NCI-H2196 (cell line): ENCODE data around the gene CCDC149.

Source experiments
- DNase-seq: peaks from one replicate; lab custom pipeline; 2025; ENCODE audit not compliant: unreplicated experiment; lab: John Stamatoyannopoulos, UW

Gene CCDC149

DNA sequence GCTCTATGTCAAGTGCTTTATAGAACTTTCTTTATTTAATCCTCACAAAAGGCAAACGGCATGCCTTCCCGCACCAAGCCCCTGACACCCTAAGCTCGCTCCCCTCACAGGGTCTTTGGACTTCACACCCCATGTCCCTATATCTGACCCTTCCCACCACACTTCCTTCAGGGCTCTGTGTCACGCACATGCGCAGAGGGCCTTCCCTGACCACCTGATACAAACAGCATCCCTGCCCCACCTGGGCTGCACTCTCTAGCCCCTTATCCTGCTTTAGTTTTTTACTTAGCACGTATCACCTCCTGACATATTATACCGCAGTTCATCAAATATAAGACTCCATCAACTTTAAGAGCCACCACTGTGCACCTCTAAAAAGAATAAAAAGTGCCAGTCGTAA lies 67.7 kb downstream of the CCDC149 start:
- DNase-seq: no peak

DNA sequence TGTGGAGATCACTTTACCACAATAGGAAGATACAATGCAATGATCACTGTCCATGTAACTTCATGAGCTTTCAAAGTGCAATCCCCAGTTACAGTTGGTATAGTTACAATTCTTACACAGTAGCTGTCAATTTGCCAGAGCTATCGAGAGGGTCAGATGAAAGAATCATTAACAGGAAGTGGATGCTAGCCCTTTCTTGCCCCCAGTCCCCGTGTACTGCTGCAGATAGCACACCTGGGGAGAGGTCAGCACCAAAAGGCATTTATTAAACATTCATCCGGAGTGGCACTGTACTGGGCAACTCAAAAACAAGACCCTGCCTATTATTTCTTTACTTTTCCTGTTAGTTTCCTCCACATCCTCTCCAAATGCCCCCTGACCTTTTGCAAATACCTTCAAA lies 69.7 kb downstream of the CCDC149 start:
- no peak for DNase-seq

DNA sequence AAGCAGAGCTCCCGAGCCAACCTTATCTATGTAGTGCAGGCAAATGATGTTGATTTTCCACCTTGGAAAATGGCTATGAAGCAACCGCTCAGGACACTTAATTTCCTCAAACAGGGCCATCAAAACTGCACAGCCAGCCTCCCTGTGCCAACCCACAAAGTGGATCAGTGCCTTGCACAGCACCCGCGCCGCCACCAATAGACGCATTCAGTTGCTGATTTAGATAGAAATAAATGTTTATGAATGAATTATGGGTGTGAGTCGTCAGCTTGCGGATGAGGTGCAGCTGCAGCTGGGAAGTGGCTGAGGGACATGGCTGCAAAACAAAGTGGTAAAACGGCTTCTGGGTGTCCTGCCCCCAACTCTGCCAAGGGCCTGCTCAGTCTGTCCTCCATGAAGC lies 70.5 kb downstream of the CCDC149 start:
- DNase-seq: no peak

- peak; percentile 24 for DNase-seq
Observed at GRCh38 chr4:24840826-24841543, 71.9 kb downstream of the CCDC149 start.

GRCh38 chr4:24840362-24840761 lies 72.5 kb downstream of the CCDC149 start:
- no peak for DNase-seq

DNA sequence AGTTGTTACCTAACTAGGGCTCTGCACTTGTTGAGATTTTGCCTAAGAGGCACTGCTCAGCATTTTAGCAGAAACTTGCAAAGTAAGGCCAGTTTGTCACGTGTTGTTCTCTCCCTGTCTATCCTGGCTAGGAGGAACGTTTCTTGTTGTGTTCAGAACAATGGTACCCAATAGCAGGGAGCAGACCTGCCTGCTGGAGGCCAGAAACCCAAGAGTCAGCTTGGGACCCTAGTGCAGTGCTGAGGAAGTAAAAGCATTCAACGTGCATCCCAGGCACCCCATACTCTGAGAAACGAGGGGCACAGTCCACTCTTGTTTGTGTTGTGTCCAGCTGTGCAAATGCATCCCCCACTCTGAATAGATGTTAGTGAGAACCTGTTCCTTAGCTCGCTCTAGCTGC lies 75.1 kb downstream of the CCDC149 start:
- no peak for DNase-seq

DNA sequence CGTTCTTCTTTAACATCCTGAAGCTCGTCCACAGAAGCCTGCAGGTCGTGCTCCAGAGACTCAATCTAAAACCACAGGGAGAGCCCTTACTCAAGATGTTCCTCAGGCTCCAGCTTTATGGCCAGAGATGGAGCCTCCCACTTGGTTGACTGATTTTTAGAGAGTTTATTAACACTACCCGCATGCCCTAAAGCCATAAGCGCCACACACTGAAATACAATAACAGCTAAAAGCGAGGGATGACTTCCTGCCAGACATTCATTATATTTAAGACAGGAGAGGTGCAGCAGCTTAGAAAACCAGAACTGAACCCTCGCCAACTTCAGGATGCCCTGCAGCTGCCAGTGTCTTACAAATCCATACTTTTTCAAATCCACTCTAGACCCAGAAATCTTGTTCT lies 75.5 kb downstream of the CCDC149 start:
- no peak for DNase-seq

DNA sequence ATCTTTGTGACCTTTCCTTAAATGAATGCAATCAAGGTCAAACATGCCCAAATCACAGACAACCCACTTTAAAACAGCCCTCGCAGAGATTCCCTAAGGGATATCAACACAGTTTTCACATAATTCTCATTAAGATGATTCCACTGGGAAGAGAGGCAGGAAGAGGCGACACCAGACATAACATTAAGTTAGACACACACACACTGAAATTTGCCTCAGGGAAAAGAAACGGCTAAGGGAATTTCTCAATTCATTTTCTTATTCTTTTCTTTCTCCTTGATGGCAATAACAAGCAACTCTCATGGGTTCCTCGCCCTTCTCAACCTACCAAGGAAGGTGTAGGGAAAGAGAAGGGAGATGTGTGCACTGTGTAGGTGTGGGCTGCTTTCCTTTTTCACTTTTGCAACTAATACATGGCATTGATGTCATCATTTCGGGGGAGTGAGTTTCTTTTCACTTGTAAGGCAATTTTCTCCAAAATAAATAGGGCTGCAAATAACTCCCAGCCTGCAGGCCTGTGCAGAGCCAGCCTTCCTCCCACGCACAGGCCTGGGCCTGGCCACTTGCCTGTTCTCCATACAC lies 76.1 kb downstream of the CCDC149 start:
- no peak for DNase-seq

DNA sequence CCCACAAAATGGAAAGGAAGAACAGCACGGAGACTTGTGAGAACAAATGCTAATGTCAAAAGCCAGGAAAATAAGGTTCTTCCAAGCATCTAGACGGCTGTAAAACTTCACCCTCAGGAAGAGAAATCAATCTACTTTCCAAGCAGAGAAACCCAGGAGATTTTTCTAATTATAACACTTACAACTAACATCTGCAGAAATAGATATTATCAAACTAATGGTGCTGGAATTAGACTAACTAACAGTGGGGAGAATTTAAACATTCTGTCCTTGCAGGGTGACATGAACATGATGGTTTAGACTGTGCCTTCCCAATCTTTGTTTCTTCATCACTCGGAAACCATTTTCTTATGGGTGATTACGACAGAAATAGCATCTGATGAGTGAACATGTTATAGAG lies 77.1 kb downstream of the CCDC149 start:
- no peak for DNase-seq

- no peak for DNase-seq
Observed at GRCh38 chr4:24831637-24832036, 81.2 kb downstream of the CCDC149 start.

- DNase-seq: no peak
Observed at GRCh38 chr4:24824720-24825119, 88.1 kb downstream of the CCDC149 start.

DNA sequence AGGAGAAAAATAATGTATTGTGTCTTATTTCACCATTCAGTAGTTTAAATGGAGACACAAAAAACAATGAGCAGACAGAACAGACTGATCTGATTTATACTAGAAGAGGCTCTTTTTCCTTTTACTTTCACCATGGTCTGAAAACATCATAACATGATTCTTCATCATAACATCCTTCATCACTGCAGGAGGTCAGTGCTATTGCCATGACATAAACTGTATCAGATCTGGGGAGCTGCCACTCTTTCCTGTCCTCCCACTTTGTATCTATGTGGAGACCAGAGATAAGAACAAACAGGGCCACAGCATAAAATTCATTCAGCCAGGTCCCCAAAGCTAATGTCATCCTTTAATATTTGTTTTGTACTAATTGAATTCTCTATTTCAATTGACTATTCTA lies 92.3 kb downstream of the CCDC149 start:
- no peak for DNase-seq

GRCh38 chr4:24816797-24817196 lies 96.0 kb downstream of the CCDC149 start:
- no peak for DNase-seq

DNA sequence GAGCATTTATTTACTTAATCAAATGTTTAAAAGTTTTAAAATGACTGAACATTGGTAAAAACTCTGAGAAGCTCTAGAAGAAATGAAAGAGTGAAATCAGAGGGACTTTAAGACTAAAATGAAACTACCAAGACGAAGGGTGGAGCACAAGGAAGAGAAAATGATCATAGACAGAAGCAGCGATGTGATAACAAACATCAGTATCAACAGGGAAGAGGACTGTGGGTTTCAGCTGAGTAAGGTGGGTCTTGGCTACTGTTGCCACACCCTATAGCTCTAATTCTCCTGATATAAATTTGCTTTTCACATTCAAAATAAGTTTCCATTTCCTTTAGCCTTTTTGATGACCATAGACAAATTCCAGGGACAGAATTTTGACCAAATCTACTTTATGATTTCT lies 99.1 kb downstream of the CCDC149 start:
- DNase-seq: no peak

GRCh38 chr4:24810871-24811631 lies 101.8 kb downstream of the CCDC149 start:
- no peak for DNase-seq

DNA sequence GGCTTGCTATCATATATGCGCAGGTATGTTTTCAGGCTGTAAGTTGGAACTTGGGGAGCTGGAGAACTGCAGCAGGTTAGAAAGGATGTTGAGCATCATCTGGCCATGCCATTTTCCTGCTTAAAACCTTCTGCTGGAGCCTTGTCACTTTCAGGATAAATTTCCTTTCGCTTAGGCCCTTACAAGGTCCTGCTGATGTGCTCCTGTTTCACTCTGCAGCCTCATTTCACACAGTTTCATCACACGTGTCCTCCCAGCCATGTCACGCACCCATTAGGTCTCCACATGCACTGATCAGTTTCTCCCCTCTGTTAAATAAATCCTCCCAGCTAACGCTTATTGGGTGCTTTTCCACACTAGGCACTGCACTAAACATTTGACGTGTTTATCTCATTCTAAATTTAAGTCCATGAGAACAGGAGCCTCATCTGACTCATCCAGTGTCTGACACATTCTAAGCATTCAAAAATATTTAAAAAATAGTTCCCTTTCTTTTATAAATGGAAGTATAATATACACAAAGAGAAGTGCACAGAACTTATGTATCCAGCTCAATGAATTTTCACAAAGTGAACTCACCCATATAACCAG lies 102.9 kb downstream of the CCDC149 start:
- DNase-seq: no peak

DNA sequence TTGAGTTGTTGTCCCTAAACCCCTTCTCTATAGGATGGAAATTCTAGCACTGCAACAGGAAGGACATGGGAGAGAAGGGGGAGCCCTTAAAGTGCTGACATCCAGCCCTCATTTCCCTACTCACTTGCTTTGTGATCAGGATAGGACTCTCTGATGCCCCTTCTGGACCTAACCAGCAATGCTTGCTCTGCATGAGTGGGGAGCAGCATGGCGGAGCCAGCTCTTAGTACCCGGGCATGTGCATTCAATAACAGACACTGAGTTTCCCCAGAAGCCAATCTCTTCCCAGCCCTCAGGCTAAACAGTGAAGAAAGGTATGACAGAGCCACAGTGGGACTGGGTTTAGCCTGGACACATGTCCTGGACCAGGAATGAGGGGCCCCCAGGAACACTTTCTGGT lies 103.5 kb downstream of the CCDC149 start:
- no peak for DNase-seq

DNA sequence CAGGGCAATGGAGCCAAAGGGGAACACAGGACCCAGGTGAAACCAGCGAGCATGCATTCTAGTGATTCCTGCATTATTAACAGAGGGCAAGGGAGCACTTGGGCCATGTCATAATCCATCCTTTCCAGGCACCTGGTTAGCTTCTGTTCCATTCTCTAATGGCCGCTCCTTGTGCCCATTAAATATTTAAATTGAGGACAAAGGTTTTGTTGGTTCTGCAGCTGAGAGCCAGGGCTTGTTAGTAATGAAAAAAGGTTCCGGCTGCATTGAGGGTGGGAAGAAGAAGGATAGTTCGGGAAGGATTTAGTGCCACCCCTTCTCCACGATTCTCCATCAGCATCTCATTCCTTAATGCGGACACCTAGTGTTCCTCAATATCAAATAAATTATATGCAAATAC lies 103.9 kb downstream of the CCDC149 start:
- no peak for DNase-seq

- no peak for DNase-seq
Observed at GRCh38 chr4:24808261-24808660, 104.6 kb downstream of the CCDC149 start.

GRCh38 chr4:24807611-24808010 lies 105.2 kb downstream of the CCDC149 start:
- no peak for DNase-seq

DNA sequence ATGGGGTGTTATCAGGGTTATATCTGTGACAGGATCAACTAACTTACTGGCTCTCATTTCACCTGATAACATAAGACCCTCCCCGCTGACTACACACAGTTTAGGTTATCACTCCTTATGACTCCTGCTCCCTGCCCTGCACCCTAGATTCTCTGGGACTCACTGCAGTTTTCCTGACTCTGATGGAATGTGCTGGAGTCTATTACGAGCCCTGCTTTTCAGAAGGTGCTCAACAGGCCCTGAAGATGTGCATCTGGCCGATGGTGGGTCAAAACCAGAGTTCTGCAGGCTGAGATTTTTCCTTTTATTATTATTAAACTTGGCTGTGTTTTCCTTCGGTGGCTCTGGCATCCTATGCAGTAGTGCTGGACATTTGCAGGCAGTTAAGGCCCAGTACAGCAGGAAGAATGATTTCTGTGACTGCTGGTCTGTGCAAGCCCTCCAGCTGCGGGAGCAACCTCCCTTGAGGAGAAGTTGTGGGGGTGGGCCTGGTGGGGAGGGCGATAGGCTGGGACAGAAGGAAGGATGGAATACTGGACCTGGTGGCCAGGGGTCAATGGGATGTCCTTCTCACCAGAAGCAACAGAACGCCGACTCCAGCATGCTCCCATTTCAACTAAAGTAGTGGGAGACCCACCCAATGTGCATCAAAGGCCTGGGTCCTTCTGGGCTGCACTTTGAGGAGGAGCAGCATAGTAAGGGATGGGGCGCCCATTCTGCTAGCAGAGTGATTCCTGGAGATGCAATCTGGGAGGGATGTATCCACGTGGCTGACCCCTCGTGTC lies 106.4 kb downstream of the CCDC149 start:
- no peak for DNase-seq
